ENCODE data around the gene SKAP1.

SKAP1 gene

DNA sequence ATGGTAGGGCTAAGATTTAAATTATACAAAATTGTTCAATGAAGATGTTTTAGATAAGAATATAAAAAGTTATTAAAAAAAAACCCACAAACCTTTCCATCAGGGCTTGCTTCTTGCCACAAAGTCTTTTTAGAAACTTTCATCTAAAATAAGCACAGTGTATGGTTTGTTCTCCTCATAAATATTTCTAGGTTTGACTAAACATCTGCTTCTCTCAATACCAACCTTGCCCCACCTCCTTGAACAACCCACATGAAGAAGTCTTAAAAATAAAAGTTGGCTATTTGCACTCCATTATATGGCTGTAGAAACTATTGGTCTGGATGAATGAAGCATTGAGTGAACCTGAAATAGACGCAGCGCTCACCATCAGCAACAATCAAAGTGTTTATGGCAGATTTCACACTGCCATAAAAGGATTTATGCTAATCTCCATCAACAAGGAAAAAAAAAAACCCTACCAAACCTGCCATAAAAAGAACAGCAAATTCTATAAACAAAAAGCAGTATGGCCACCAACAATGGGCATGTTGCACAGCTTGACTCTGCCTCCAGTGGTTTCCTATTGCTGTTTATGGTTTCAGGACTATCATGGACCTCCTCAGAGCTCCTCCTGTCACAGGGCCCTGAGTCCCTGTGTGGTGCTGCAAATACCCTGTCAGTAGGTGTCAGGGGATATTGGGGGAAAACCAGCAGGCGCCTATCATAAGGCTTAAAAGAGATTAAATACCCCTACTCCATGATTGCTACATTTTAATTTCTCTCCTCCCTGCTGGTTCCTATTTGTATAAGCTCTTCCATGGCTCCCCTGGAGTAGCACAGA lies 284.8 kb downstream of the SKAP1 start:
- TF ChIP-seq, protein P1, sequence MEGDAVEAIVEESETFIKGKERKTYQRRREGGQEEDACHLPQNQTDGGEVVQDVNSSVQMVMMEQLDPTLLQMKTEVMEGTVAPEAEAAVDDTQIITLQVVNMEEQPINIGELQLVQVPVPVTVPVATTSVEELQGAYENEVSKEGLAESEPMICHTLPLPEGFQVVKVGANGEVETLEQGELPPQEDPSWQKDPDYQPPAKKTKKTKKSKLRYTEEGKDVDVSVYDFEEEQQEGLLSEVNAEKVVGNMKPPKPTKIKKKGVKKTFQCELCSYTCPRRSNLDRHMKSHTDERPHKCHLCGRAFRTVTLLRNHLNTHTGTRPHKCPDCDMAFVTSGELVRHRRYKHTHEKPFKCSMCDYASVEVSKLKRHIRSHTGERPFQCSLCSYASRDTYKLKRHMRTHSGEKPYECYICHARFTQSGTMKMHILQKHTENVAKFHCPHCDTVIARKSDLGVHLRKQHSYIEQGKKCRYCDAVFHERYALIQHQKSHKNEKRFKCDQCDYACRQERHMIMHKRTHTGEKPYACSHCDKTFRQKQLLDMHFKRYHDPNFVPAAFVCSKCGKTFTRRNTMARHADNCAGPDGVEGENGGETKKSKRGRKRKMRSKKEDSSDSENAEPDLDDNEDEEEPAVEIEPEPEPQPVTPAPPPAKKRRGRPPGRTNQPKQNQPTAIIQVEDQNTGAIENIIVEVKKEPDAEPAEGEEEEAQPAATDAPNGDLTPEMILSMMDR (conservative IDR thresholded peaks at IDR 0.05; ENCODE audit: low read length) = no peak
- H3K4me3 ChIP-seq (ENCODE audit: low read length) = no peak overlapping the region
- DNase-seq (ENCODE audit: low read depth) = no peak

DNA sequence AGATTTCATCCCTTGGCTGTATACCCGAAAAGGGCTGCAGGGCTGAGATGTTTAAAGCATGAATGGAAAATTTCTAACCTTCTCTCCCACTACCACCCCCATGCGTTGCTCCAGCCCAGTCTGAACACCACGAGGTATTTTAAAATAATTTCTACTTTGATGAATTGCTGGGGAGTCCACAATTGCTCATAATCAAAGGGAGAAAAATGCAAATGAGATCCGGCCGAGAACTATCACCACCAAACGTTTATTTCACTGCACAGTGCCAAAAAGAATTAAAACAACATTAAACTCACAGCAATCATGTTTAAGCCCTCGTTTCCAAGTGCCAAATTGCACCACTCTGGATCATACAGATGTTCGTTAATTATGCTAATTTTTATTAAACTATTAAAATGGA lies 285.8 kb downstream of the SKAP1 start:
- H3K4me3 ChIP-seq (ENCODE audit: low read length) = no peak overlapping the region
- TF ChIP-seq, protein P1 (conservative IDR thresholded peaks at IDR 0.05; ENCODE audit: low read length) = no peak
- no peak for DNase-seq (ENCODE audit: low read depth)

DNA sequence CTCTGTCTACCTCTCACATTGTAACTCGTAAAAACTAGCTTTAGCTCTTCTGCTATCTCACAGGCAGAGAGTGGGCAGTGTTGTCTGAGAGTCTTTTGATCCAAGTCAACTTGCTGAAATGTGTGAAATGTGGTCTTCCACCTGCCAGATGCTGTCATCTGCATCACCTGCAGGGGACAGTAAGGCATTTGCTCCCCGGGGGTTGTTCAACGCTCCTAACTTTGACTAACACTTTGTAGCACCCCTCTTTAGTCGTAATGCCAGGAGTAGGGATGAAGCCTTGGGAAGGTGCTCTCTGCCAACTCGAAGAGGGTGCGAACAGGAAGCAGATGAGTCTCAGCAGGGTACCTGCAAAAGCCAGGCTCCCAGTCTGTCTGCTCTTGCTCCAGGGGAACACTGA lies 286.4 kb downstream of the SKAP1 start:
- DNase-seq (ENCODE audit: low read depth) = no peak
- no peak overlapping the region for H3K4me3 ChIP-seq (ENCODE audit: low read length)
- TF ChIP-seq, protein P1 (conservative IDR thresholded peaks at IDR 0.05; ENCODE audit: low read length) = no peak

GRCh38 chr17:48139944-48140343 lies 290.1 kb downstream of the SKAP1 start:
- H3K4me3 ChIP-seq (ENCODE audit: low read length) = no peak overlapping the region
- TF ChIP-seq, protein P1 (conservative IDR thresholded peaks at IDR 0.05; ENCODE audit: low read length) = no peak
- DNase-seq (ENCODE audit: low read depth) = no peak

GRCh38 chr17:48137656-48138055 lies 292.4 kb downstream of the SKAP1 start:
- DNase-seq (ENCODE audit: low read depth) = no peak
- no peak overlapping the region for H3K4me3 ChIP-seq (ENCODE audit: low read length)
- TF ChIP-seq, protein P1 (conservative IDR thresholded peaks at IDR 0.05; ENCODE audit: low read length) = no peak

- H3K4me3 ChIP-seq (ENCODE audit: low read length) = no peak overlapping the region
- TF ChIP-seq, protein P1 (conservative IDR thresholded peaks at IDR 0.05; ENCODE audit: low read length) = peak; percentile 25
- DNase-seq (ENCODE audit: low read depth) = no peak
These were observed 295.0 kb downstream of the SKAP1 start for GRCh38 chr17:48134912-48135480.

- no peak overlapping the region for H3K4me3 ChIP-seq (ENCODE audit: low read length)
- DNase-seq (ENCODE audit: low read depth) = no peak
- TF ChIP-seq, protein P1 (conservative IDR thresholded peaks at IDR 0.05; ENCODE audit: low read length) = no peak
These were observed 297.6 kb downstream of the SKAP1 start for GRCh38 chr17:48132385-48132784.
